ENCODE measurements around the gene CLEC3A. TPM values are rescaled to one million over a fixed set of nuclear protein-coding genes. Genes with fewer than 3 reads are reported as not detected.

Gene CLEC3A
- total RNA-seq, 4 donors from 2014 or later = not detected

GRCh38 chr16:78025631-78026030 lies 3.3 kb downstream of the CLEC3A start:
- intact Hi-C loops (cut with DNase I) = no loop called here
- TF ChIP-seq CTCF (IDR thresholded peaks at IDR 0.05) = no peak
- TF ChIP-seq POLR2A (IDR thresholded peaks at IDR 0.05) = no peak
- Histone ChIP-seq H3K27me3 (peaks cover 0 to 6% (median 0%) of the 10 kb centered on the region in 4 donors), H3K27ac (no peak overlapping the region), H3K4me1 (no peaks in the 10 kb centered on the region), H3K36me3 (no peaks in the 10 kb centered on the region), H3K4me3 (no peak overlapping the region), H3K9me3 (no peaks in the 10 kb centered on the region)
- 92 to 100% methylated on average over 1 of the region's 1 CpG for WGBS, 2 donors
- no peak for DNase-seq

GRCh38 chr16:78028018-78028417 lies 5.7 kb downstream of the CLEC3A start:
- intact Hi-C loops (cut with DNase I) = no loop called here
- H3K36me3 ChIP-seq = no peaks in the 10 kb centered on the region
- no peak for DNase-seq

DNA sequence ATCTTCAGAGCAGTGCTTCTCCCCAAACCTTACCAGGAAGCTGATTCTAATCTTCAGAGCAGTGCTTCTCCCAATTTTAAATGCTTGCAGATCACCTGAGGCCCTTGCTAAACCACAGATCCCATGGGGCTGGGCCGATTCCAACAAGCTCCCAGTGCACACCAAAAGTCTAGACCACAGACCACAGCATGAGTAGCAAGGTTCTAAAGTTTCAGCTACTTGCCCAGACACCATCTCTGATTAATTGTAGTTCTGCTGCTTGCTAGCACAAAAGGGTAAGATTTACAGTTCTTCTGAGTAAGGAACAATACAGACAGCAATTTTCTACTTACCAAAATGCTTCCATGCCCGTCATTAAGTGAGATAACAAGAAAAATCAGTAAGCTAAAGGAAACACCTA lies 12.2 kb downstream of the CLEC3A start:
- H3K36me3 ChIP-seq = no peaks in the 10 kb centered on the region
- intact Hi-C loops (cut with DNase I) = no loop called here
- 39 to 44% methylated on average over 1 to 2 of the region's 2 CpGs for WGBS, 2 donors

More at GRCh38 chr16:78028018-78028417, 5.7 kb downstream of the CLEC3A start:
- Histone ChIP-seq H3K9me3 (no peaks in the 10 kb centered on the region), H3K27me3 (no peaks in the 10 kb centered on the region), H3K27ac (no peak overlapping the region), H3K4me3 (no peak overlapping the region), H3K4me1 (no peaks in the 10 kb centered on the region)
- WGBS, 2 donors = 27 to 65% methylated on average over 3 of the region's 3 CpGs
- no peak for TF ChIP-seq CTCF (IDR thresholded peaks at IDR 0.05)
- TF ChIP-seq POLR2A (IDR thresholded peaks at IDR 0.05) = no peak

GRCh38 chr16:78035012-78035411 lies 12.7 kb downstream of the CLEC3A start:
- TF ChIP-seq CTCF (IDR thresholded peaks at IDR 0.05) (no peak), POLR2A (IDR thresholded peaks at IDR 0.05) (no peak)
- H3K9me3 ChIP-seq = no peaks in the 10 kb centered on the region
- H3K36me3 ChIP-seq = no peaks in the 10 kb centered on the region
- no peak overlapping the region for H3K27ac ChIP-seq
- H3K4me1 ChIP-seq = no peaks in the 10 kb centered on the region
- 58 to 67% methylated on average over 2 of the region's 2 CpGs for WGBS, 2 donors
- H3K4me3 ChIP-seq = no peak overlapping the region
- H3K27me3 ChIP-seq = peaks cover 0 to 10% (median 0%) of the 10 kb centered on the region in 4 donors
- DNase-seq = no peak
- intact Hi-C loops (cut with DNase I) = no loop called here

More for the DNA sequence above, 12.2 kb downstream of the CLEC3A start:
- H3K27ac ChIP-seq = no peak overlapping the region
- H3K4me1 ChIP-seq = no peaks in the 10 kb centered on the region
- H3K27me3 ChIP-seq = peaks cover 0 to 7% (median 0%) of the 10 kb centered on the region in 4 donors
- no peaks in the 10 kb centered on the region for H3K9me3 ChIP-seq
- TF ChIP-seq CTCF (IDR thresholded peaks at IDR 0.05) (no peak), POLR2A (IDR thresholded peaks at IDR 0.05) (no peak)
- no peak overlapping the region for H3K4me3 ChIP-seq
- DNase-seq = no peak

GRCh38 chr16:78040396-78040795 lies 18.0 kb downstream of the CLEC3A start:
- no peak for DNase-seq
- TF ChIP-seq POLR2A (IDR thresholded peaks at IDR 0.05) (no peak), CTCF (IDR thresholded peaks at IDR 0.05) (no peak)
- Histone ChIP-seq H3K4me3 (no peak overlapping the region), H3K27me3 (peaks cover 0 to 14% (median 0%) of the 10 kb centered on the region in 4 donors), H3K27ac (no peak overlapping the region), H3K4me1 (no peaks in the 10 kb centered on the region), H3K9me3 (no peaks in the 10 kb centered on the region), H3K36me3 (no peaks in the 10 kb centered on the region)
- intact Hi-C loops (cut with DNase I) = no loop called here
